HUES6 (cell line): ENCODE data around the gene ITPR1.

Experiments
- H3K27ac ChIP-seq: 2 replicates; pipeline ENCODE4 v1.7.0; 2013; ENCODE audit warnings: low read depth, mild to moderate bottlenecking, low read length, inconsistent platforms
- H3K27me3 ChIP-seq: 2 replicates; pipeline ENCODE4 v1.6.1; 2013; ENCODE audit warnings: low read length; ENCODE audit not compliant: control insufficient read depth, insufficient read depth
- H3K36me3 ChIP-seq: 2 replicates; pipeline ENCODE4 v1.6.1; 2013; ENCODE audit warnings: low read length; ENCODE audit not compliant: control insufficient read depth, insufficient read depth
- H3K4me1 ChIP-seq: 2 replicates; pipeline ENCODE4 v1.6.1; 2013; ENCODE audit warnings: low read length; ENCODE audit not compliant: control insufficient read depth, insufficient read depth
- H3K4me3 ChIP-seq: 2 replicates; pipeline ENCODE4 v1.5.1; 2013; ENCODE audit warnings: low read depth, low read length
- H3K9ac ChIP-seq: one replicate; pipeline ENCODE4 v1.6.1; 2013; ENCODE audit warnings: mild to moderate bottlenecking, low read length
- H3K9me3 ChIP-seq: 2 replicates; pipeline ENCODE4 v1.6.1; 2013; ENCODE audit warnings: low read depth, low read length; ENCODE audit not compliant: control insufficient read depth, insufficient read depth

Gene ITPR1

GRCh38 chr3:4778119-4778518 lies 285.0 kb downstream of the ITPR1 start:
- Histone ChIP-seq H3K27me3 (no peaks in the 10 kb centered on the region), H3K9me3 (no peaks in the 10 kb centered on the region), H3K4me3 (no peak overlapping the region), H3K4me1 (no peaks in the 10 kb centered on the region), H3K27ac (no peak overlapping the region), H3K36me3 (no peaks in the 10 kb centered on the region), H3K9ac (no peak overlapping the region)

DNA sequence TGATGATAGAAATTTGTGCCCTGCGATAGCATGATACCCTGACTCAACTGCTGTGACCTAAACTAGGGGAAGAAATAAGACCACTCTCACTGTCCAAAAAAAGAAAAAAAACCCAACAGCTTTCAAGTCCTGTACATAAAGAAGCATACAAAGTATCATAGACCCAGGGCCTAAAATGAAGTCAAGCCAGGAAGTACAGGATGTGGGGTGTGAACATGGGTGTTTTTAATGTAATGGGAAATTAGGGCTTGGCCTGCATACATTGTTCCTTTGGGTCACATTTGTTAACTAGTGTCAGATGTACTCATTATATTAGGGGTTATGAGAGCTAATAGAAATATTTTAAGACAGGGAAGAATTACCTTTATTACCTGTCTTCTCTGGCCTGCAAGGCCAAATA lies 285.6 kb downstream of the ITPR1 start:
- no peaks in the 10 kb centered on the region for H3K4me1 ChIP-seq
- H3K27me3 ChIP-seq, result no peaks in the 10 kb centered on the region
- H3K9me3 ChIP-seq, result no peaks in the 10 kb centered on the region
- no peak overlapping the region for H3K27ac ChIP-seq
- H3K36me3 ChIP-seq, result no peaks in the 10 kb centered on the region
- no peak overlapping the region for H3K9ac ChIP-seq
- no peak overlapping the region for H3K4me3 ChIP-seq

DNA sequence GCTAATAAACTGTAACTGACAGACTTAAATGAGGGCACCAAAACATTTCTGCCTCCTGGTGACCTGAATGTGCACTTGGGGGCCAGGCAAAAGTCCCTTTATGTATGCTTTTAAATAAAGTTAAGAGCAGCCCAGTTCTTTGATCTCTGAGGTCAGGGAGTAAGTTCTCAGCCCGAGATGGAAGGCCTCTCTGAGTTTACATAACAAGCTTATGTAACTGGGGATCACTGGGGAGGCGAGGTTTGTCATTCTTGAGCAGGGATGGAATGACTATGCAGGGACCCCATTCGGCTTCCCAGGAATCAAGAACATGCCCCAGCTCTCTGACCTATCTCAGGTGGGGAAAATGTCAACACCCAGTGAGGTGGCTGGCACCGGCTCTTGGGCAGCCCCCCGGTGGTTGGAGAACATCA lies 287.4 kb downstream of the ITPR1 start:
- H3K27ac ChIP-seq, result no peak overlapping the region
- H3K9me3 ChIP-seq, result no peaks in the 10 kb centered on the region
- no peak overlapping the region for H3K4me3 ChIP-seq
- no peaks in the 10 kb centered on the region for H3K36me3 ChIP-seq
- no peaks in the 10 kb centered on the region for H3K4me1 ChIP-seq
- no peaks in the 10 kb centered on the region for H3K27me3 ChIP-seq
- H3K9ac ChIP-seq, result no peak overlapping the region

DNA sequence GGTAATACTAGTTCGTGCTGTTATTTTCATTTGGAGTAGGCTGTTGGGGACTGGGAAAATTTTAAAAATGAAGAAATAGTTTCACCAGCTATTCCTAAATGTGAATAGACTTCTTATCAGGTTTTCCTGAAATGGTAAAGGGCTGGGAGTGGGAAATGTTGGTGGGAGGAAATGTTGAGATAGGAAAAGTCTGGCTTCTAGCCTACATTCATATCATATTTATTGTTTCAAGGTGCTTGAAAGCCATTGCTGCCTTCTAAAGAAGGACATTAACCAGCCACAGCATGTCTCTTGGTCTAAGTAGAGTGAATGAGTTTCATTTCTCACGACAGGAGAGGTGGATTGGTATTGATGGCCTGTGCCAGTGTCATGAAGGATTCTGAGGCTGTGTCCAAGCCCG lies 288.9 kb downstream of the ITPR1 start:
- H3K9ac ChIP-seq, result no peak overlapping the region
- no peaks in the 10 kb centered on the region for H3K4me1 ChIP-seq
- H3K27me3 ChIP-seq, result no peaks in the 10 kb centered on the region
- no peak overlapping the region for H3K27ac ChIP-seq
- no peaks in the 10 kb centered on the region for H3K36me3 ChIP-seq
- no peak overlapping the region for H3K4me3 ChIP-seq
- no peaks in the 10 kb centered on the region for H3K9me3 ChIP-seq

- H3K27me3 ChIP-seq, result no peaks in the 10 kb centered on the region
- H3K27ac ChIP-seq, result no peak overlapping the region
- no peak overlapping the region for H3K4me3 ChIP-seq
- H3K36me3 ChIP-seq, result no peaks in the 10 kb centered on the region; the same call in 1 of the 2 replicates
- H3K9ac ChIP-seq, result no peak overlapping the region
- peaks cover 1% of the 10 kb centered on the region; the same call in 1 of the 2 replicates for H3K9me3 ChIP-seq
- H3K4me1 ChIP-seq, result no peaks in the 10 kb centered on the region
These were observed 292.4 kb downstream of the ITPR1 start for GRCh38 chr3:4785551-4785950.

DNA sequence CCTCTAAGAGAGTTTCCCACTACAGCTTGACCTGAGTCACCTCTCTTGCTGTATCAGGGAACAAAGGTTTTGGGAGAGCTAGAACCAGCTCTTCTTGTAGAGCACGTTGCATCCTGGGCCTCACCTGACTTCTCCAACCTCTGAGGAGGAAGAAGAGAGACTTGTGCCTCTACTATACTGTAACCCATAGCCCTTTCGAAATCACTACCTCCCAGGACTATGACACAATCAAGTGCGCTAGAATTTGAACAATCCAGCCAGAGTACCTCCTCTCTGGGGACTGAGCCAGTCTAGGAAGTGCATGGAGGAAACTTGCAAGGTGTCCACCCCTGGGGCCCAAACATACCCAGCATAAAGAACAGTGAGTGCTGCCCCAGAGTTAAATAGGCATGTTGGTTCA lies 293.3 kb downstream of the ITPR1 start:
- H3K27me3 ChIP-seq, result no peaks in the 10 kb centered on the region
- H3K9me3 ChIP-seq, result peaks cover 10% of the 10 kb centered on the region
- no peak overlapping the region for H3K9ac ChIP-seq
- H3K36me3 ChIP-seq, result no peaks in the 10 kb centered on the region; the same call in 1 of the 2 replicates
- H3K4me3 ChIP-seq, result no peak overlapping the region
- H3K4me1 ChIP-seq, result no peaks in the 10 kb centered on the region
- no peak overlapping the region for H3K27ac ChIP-seq

DNA sequence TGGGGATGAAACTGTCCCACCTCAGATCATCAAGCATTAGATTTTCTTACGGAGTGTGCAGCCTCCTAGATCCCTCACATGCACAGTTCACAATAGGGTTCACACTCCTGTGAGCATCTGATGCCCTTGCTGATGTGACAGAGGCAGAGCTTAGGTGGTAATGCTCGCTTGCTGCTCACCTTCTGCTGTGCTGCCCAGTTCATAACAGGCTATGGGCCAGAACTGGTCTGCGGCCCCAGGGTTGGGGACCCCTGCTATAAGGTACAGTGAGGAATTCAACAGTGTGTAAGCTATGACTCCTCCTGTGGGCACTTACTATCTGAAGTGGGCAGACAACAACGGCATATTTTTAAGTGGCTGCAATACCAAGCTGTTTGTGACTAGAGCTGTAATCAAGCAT lies 298.2 kb downstream of the ITPR1 start:
- no peak overlapping the region for H3K9ac ChIP-seq
- H3K27me3 ChIP-seq, result no peaks in the 10 kb centered on the region
- H3K36me3 ChIP-seq, result no peaks in the 10 kb centered on the region; the same call in 1 of the 2 replicates
- no peak overlapping the region for H3K4me3 ChIP-seq
- H3K9me3 ChIP-seq, result peaks cover 16% of the 10 kb centered on the region
- H3K4me1 ChIP-seq, result no peaks in the 10 kb centered on the region
- no peak overlapping the region for H3K27ac ChIP-seq

DNA sequence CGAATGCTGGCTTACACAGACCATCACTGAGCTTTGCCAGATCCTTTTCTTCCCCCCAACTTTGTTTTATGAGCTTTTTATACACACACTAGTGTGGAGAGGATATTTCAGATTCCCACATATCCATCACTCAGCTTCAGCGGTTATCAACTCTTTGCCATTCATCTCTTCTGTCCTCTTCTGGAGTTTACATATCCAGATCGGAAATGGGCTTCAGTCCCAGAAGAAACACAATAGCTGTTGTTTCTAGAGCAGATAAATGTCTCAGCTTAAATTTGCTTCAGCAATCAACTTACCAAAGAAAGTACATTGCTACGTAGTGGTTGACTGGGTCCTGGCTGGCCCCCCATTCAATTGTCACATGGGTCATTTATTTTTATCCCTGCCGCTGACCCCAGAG lies 300.2 kb downstream of the ITPR1 start:
- no peak overlapping the region for H3K27ac ChIP-seq
- H3K27me3 ChIP-seq, result no peaks in the 10 kb centered on the region
- peaks cover 21% of the 10 kb centered on the region for H3K9me3 ChIP-seq
- no peaks in the 10 kb centered on the region; the same call in 1 of the 2 replicates for H3K36me3 ChIP-seq
- no peaks in the 10 kb centered on the region for H3K4me1 ChIP-seq
- H3K4me3 ChIP-seq, result no peak overlapping the region
- H3K9ac ChIP-seq, result no peak overlapping the region

- Histone ChIP-seq H3K4me3 (no peak overlapping the region), H3K36me3 (no peaks in the 10 kb centered on the region; the same call in 1 of the 2 replicates), H3K4me1 (no peaks in the 10 kb centered on the region), H3K27ac (no peak overlapping the region), H3K9ac (no peak overlapping the region), H3K27me3 (no peaks in the 10 kb centered on the region), H3K9me3 (peaks cover 21% of the 10 kb centered on the region)
These were observed 301.2 kb downstream of the ITPR1 start for GRCh38 chr3:4794331-4794730.

DNA sequence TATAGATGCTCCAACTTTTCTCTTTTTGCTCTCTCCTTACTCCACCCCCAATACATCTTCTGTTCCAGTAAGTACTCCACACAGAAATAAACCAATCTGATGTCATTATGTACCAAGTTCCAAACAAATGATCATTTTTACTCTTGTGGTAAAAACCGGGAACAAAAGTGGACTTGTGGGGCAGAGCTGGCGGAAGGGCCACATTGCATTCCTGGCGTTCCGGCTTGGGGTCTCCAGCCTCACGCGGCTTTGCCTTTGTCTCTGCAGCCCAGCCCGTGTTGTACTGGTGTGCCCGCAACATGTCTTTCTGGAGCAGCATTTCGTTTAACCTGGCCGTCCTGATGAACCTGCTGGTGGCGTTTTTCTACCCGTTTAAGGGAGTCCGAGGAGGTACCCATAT lies 301.6 kb downstream of the ITPR1 start:
- H3K4me3 ChIP-seq, result no peak overlapping the region
- no peaks in the 10 kb centered on the region; the same call in 1 of the 2 replicates for H3K36me3 ChIP-seq
- H3K4me1 ChIP-seq, result no peaks in the 10 kb centered on the region
- peaks cover 21% of the 10 kb centered on the region for H3K9me3 ChIP-seq
- H3K27me3 ChIP-seq, result no peaks in the 10 kb centered on the region
- H3K27ac ChIP-seq, result no peak overlapping the region
- no peak overlapping the region for H3K9ac ChIP-seq

- Histone ChIP-seq H3K27me3 (no peaks in the 10 kb centered on the region), H3K9me3 (peaks cover 16% of the 10 kb centered on the region), H3K27ac (no peak overlapping the region), H3K4me1 (no peaks in the 10 kb centered on the region), H3K9ac (no peak overlapping the region), H3K36me3 (no peaks in the 10 kb centered on the region; the same call in 1 of the 2 replicates), H3K4me3 (no peak overlapping the region)
These were observed 302.8 kb downstream of the ITPR1 start for GRCh38 chr3:4795905-4796304.

DNA sequence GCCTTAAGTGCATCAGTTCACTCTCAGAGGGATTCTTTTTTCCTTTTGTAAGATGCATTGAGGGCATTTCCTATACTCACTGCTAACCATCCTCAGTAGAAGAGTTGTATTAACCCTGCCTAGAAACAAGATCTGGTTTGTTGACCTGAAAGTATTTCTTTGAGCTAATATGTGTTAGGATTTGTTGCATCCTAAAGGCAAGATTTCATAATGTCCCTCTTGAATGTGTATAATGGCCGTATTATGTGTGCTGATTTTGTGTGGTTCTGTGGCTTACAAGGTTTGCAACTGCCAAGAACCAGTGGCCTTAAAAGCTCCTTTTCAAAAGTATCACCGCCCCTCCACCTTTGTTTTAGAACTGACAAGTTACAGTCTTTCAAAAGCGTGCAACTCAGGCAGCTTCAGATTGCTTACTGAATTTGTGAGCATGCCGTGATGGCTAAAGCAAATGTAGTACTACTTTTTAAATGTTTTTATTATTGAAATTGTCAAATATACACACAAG lies 304.1 kb downstream of the ITPR1 start:
- H3K4me1 ChIP-seq, result no peaks in the 10 kb centered on the region
- no peaks in the 10 kb centered on the region for H3K27me3 ChIP-seq
- peaks cover 6% of the 10 kb centered on the region; the same call in 1 of the 2 replicates for H3K9me3 ChIP-seq
- H3K4me3 ChIP-seq, result no peak overlapping the region
- H3K27ac ChIP-seq, result no peak overlapping the region
- H3K36me3 ChIP-seq, result no peaks in the 10 kb centered on the region
- no peak overlapping the region for H3K9ac ChIP-seq
